Activated naive CD4-positive, alpha-beta T cell treated with anti-CD3 and anti-CD28 coated beads, Interleukin-2, amount 50 U/mL, for 24 hours (primary cell): ENCODE data around the gene SLC9A6.
"Not testable (repeated sequence)": the region's sequence is repeated elsewhere in the genome, so short reads cannot be mapped to it uniquely, and the experiment has no call there.

Source experiments
- H3K27ac Mint-ChIP-seq: one replicate; pipeline ENCODE4 v1.8.0; 2021; ENCODE audit warnings: mild to moderate bottlenecking, mixed read lengths
- H3K27me3 Mint-ChIP-seq: one replicate; pipeline ENCODE4 v1.8.0; 2021; ENCODE audit warnings: mixed read lengths
- H3K36me3 Mint-ChIP-seq: one replicate; pipeline ENCODE4 v1.8.0; 2021; ENCODE audit warnings: mixed read lengths
- H3K4me1 Mint-ChIP-seq: one replicate; pipeline ENCODE4 v1.8.0; 2021; ENCODE audit warnings: mixed read lengths
- H3K4me3 Mint-ChIP-seq: one replicate; pipeline ENCODE4 v1.8.0; 2021; ENCODE audit warnings: mild to moderate bottlenecking, mixed read lengths
- H3K9me3 Mint-ChIP-seq: one replicate; pipeline ENCODE4 v1.8.0; 2021; ENCODE audit warnings: mixed read lengths

The SLC9A6 gene

DNA sequence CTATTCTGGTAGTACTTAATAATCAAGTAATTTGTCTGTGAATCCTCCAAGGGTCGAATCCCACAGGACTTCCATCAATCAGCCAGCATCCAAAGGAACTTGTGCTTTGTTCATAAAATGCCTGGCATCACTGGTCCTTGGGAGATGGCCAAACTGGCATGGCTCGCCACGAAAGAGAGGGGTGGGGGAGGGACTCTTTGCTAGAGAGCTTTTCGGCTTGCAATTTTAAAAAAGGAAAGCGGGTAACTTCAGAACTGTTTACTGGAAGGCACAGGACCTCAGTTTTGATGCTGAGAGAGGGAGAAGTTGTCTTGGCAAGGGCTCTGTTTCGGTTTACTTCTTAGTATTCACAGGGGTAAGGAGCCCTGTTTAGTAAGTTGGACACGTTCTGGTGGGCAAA, 82.7 kb downstream of the SLC9A6 start:
- Mint-ChIP-seq H3K36me3 (no peaks in the 10 kb centered on the region), H3K4me3 (no peak overlapping the region), H3K27me3 (no peaks in the 10 kb centered on the region), H3K4me1 (peaks cover 47% of the 10 kb centered on the region), H3K27ac (no peak overlapping the region), H3K9me3 (no peaks in the 10 kb centered on the region)

- H3K27me3 Mint-ChIP-seq, result no peaks in the 10 kb centered on the region
- H3K4me1 Mint-ChIP-seq, result no peaks in the 10 kb centered on the region
- H3K27ac Mint-ChIP-seq, result no peak overlapping the region
- no peaks in the 10 kb centered on the region for H3K36me3 Mint-ChIP-seq
- no peaks in the 10 kb centered on the region for H3K9me3 Mint-ChIP-seq
- no peak overlapping the region for H3K4me3 Mint-ChIP-seq
These were observed 91.7 kb downstream of the SLC9A6 start for GRCh38 chrX:136076942-136077341.

- no peaks in the 10 kb centered on the region for H3K36me3 Mint-ChIP-seq
These were observed 95.5 kb downstream of the SLC9A6 start for GRCh38 chrX:136080766-136081165.

DNA sequence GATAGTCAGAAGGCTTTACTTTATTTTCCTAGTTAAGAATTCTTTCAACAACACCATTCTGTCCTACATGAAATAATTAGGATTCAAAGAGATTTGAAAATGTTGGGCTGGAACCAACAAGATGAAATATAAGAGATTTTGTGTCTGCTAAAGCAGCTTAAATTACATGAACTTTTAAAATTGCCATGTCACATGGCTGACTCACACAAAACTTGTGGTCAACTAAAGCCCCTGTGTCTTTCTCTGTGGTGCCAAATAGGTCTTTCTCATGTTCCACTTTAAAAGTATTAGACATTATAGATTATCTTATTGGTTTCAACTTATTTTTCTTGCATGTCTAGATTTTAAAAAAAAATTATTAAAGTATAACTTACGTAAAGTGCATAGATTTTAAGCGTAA, 101.3 kb downstream of the SLC9A6 start:
- H3K27me3 Mint-ChIP-seq, result no peaks in the 10 kb centered on the region
- H3K36me3 Mint-ChIP-seq, result no peaks in the 10 kb centered on the region
- H3K9me3 Mint-ChIP-seq, result no peaks in the 10 kb centered on the region
- no peak overlapping the region for H3K4me3 Mint-ChIP-seq
- no peak overlapping the region for H3K27ac Mint-ChIP-seq
- no peaks in the 10 kb centered on the region for H3K4me1 Mint-ChIP-seq

More at GRCh38 chrX:136080766-136081165, 95.5 kb downstream of the SLC9A6 start:
- Mint-ChIP-seq H3K4me3 (no peak overlapping the region), H3K9me3 (no peaks in the 10 kb centered on the region), H3K27me3 (no peaks in the 10 kb centered on the region), H3K4me1 (no peaks in the 10 kb centered on the region), H3K27ac (no peak overlapping the region)

GRCh38 chrX:136091898-136092297, 106.7 kb downstream of the SLC9A6 start:
- H3K27ac Mint-ChIP-seq, H3K9me3 Mint-ChIP-seq, H3K27me3 Mint-ChIP-seq, H3K36me3 Mint-ChIP-seq, H3K4me1 Mint-ChIP-seq, H3K4me3 Mint-ChIP-seq: not testable (repeated sequence)

- Mint-ChIP-seq H3K27me3 (no peaks in the 10 kb centered on the region), H3K27ac (no peak overlapping the region), H3K4me1 (no peaks in the 10 kb centered on the region), H3K36me3 (no peaks in the 10 kb centered on the region), H3K4me3 (no peak overlapping the region), H3K9me3 (no peaks in the 10 kb centered on the region)
These were observed 109.7 kb downstream of the SLC9A6 start for GRCh38 chrX:136094962-136095361.
